ENCODE measurements around the gene HIP1.
A peak's percentile ranks its signal among the peaks of the same experiment; 100 is the strongest.
"Not testable (repeated sequence)": the region's sequence is repeated elsewhere in the genome, so short reads cannot be mapped to it uniquely, and the experiment has no call there.

Gene HIP1

DNA sequence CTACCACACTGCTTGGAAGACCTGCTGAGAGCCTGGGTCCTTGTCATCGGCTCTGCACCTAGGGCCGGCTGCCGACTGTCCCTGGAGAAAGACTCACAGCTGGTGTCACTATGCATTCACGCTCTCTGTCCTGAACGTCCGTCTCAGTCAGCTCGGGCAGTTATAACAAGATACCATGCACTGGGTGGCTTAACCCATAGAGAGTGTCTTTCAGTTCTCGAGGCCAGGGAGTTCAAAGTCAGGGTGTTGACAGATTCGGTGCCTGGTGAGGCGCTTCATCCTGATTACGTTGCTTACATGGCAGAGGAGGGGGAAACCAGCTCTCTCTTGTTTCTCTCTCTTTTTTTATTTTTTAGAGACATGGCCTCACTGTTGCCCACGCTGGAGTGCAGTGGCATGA, 155.5 kb downstream of the HIP1 start:
- DNase-seq (ENCODE audit: low spot score) (no peak), FAIRE-seq (no peak)

DNA sequence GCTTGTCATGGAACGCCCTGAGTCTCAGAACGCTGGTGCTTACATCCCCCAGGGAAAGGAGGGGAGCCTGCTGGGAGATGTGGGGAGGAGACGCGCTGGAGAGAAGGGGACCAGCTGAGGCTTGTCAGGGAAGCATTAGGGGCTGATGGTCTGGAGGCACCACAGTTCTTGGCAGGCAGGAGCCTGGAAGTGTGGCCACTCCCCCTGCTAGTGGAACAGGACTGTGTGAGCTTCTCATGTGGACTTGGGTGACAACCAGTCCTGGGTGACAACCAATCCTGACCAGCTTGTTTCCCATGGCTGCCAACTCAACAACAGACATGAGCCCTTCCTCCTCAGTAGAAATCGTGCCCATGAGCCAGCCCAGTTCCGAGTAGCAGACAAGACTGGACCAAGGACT, 158.8 kb downstream of the HIP1 start:
- DNase-seq (ENCODE audit: low spot score), result no peak
- FAIRE-seq, result no peak

DNA sequence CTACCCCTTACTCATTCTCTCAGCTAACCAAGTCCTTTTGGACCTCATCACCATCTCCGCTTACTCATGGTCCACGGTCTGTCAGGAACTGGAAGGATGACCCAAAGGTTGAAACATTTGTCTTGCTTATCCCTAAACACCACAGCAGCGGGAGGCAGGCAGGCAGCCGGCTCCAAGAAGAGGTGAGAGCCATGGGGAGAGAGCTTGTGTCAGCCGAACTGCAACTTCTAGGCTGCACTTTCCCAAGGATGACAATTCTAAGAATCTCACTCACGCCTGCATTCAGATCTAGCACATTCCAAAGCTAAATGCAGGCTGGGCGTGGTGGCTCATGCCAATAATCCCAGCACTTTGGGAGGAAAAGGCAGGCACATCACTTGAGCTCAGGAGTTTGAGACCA, 160.7 kb downstream of the HIP1 start:
- DNase-seq (ENCODE audit: low spot score) (no peak), FAIRE-seq (no peak)

DNA sequence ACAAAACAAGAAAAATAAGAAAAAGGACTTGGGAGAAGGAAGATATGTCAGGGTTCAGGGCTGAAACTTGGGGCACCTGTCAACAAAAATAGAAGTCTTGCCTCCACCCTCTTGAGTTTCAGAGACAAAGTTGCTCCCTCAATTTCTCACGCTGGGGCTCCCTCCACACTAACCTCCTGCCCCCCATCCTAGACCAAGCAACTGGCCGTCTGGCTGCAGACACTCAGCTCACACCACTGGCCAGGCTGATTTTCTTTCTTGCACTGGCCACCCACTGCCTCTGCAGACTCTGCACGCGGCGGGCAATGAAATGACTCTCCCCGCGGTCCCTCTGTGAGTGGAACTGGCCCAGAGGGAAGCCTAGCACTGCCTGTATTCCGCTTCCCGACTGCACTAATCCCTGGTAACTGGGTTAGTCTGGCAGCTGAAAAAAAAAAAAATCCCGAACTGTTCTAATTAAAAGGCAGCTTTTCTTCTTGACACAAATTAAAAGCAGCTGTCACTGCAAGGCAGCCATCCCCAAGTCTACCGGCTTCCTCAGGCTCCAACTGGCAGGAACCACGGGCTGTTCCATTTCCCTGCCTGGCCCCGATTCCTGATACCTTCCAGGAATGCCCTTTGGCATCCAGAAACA, 163.1 kb downstream of the HIP1 start:
- FAIRE-seq, result no peak

DNA sequence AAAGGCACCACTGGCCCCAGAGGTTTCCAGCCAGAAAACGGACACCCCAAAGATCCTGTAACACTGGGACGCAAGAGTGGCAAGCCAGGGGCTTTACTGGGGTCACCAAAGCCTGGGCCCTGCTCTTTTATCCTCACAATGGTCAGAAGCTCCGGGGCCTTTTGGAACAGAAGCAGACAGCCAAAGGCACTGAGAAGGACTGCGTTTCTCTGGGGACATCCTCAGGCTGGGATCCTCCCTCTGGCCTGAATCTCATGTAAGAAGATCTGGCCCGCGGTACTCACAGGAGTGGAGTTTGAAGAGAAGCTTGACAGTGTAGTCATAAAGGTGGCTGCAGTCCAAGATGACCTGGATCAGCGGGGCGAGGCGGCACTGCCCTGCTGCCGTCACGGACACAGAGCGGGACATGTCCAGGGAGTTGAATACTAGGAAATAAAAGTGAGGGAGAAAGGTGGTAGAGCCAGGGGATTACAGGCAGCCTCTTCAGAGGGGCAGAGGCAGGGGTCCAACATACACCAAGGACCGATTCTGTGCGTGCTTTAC, 165.2 kb downstream of the HIP1 start:
- FAIRE-seq (no peak), DNase-seq (ENCODE audit: low spot score) (no peak)

More for the DNA sequence above, 163.1 kb downstream of the HIP1 start:
- DNase-seq (ENCODE audit: low spot score), result no peak

DNA sequence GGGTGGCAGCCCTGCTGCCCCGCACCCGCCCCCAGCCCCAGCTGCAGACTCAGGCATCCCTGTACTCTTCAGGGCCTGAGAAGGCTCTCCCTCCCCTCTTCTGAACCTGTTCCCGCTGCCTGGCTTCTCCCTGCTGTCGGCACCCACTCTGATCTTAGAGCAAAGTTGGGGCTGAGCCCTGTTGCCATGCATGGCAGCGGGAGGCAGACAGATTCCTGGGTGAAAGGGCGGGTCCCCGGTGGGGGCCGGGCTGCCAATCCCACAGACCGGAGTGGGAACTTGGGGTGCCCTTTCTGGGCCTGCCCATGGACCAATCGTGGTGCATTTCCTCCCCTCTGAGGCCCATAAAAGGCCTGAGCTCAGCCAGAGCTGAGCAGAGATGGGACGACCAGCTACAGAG, 165.9 kb downstream of the HIP1 start:
- DNase-seq (ENCODE audit: low spot score) (no peak), FAIRE-seq (no peak)

DNA sequence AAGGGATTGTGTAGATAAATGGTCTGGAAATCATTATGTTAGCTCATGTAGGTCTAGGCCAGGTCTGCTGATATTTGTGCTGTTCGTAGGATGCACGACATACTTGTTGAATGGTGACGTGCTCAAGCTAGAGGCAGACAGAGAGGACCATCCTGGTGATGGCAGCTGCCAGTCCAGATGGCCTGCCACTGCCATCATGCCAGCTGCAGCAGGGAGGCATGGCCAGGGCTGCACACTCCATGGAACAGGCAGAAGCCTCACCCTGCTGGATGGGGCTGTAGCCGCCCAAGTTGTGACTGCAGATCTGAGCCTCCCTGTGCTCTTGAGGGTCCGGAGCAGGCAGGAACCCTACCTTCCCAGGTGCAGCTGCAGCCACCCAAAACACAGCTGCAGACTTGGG, 166.3 kb downstream of the HIP1 start:
- FAIRE-seq (no peak), DNase-seq (ENCODE audit: low spot score) (no peak)

DNA sequence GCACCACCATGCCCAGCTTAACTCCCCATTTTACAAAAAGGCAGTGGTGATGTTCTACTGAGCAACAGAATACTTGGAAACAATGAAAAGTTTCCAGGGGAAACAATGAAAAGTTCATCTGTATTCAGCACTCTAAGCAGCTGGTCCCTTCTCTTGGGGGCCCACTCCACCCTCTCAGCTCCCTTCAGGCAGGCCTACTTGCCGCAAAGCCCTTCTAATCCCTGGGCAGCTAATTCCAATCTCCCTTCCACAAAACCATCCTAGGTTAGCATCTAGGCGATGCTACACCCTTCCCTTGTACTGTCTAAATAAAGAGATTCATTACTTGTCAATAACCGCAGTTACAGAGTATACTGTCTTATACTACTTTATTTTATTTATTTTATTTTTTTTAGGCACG, 167.5 kb downstream of the HIP1 start:
- FAIRE-seq (no peak), DNase-seq (ENCODE audit: low spot score) (no peak)

DNA sequence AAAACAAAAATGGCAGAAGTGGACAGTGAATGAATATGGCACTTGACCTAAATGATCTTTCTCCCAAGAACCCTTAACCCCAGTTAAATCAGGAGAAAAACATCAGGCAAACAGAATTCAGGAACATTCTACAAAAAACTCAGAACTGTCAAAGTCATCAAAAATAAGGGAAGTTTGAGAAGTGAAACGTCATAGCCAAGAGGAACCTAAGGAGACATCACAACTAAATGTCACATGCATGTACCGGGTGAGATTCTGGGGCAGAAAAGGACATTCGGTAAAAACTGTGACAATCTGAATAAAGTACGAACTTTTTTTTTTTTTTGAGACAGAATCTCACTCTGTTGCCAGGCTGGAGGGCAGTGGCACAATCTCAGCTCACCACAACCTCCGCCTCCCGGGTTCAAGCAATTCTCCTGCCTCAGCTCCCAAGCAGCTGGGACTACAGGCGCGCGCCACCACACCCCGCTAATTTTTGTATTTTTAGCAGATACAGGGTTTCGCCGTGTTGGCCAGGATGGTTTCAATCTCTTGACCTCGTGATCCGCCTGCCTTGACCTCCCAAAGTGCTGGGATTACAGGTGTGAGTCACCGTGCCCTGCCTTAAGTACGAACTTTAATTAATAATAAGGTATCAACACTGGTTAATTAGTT, 169.0 kb downstream of the HIP1 start:
- FAIRE-seq; DNase-seq (ENCODE audit: low spot score): not testable (repeated sequence)

DNA sequence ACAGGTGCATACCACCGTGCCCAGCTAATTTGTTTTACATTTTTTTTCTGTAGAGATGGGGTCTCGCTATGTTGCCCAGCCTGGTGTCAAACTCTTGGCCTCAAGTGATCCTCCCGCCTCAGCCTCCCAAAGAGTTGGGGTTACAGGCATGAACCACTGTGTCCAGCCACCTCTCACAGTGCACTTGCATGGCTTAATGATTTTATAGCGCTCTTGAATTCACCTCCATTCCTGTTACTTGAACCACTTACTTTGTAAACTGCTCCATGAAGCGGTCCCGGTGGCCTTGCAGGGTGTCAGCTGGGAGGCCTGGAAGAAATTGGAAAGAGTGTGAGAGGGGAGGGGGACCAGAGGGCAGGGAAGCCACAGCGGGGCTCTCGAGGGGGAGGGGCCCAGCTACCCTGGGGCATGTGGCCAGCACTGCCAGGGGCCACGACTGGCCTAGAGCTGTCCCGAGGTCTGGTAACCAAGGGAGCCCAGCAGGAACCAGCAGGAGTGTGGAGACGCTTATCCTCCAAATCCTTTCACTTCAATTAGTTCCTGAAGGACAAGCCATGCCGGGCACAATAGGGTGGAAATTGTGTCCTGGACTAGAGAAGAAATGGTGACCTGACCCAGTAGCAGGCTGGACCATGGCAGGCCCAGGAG, 170.7 kb downstream of the HIP1 start:
- DNase-seq (ENCODE audit: low spot score) (no peak), FAIRE-seq (no peak)

DNA sequence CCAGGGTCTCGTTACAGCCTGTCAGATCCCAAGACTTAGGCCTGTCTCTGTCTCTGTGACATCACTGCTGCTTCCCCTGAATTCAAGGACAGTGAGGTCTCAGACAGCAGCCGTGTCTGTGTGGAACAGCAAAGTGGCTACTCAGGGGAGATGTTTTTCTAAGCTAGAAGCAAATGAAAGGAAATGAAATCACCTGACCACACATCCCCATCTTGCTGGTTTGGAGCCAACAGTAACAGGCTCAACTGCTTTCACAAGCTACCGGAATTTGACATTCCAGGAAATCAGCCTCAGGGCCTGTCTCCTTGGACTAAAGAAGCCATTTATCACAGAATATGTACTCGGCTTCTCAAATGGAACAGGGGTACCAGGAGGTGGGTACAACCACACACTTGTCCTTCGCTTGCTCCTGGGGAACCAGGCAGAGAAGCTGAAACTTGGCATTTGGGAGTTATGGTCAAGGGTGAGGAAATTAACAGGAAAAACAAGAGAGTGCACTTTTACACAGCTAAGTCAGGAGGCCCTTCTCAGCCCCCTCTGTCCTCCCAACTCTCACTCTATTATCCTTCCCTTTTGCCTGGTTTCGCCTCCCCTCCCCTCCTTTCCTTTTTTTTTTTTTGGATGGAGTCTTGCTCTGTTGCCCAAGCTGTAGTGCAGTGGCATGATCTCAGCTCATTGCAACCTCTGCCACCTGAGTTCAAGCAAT, 173.5 kb downstream of the HIP1 start:
- DNase-seq (ENCODE audit: low spot score) (peak; percentile 37), FAIRE-seq (no peak)

DNA sequence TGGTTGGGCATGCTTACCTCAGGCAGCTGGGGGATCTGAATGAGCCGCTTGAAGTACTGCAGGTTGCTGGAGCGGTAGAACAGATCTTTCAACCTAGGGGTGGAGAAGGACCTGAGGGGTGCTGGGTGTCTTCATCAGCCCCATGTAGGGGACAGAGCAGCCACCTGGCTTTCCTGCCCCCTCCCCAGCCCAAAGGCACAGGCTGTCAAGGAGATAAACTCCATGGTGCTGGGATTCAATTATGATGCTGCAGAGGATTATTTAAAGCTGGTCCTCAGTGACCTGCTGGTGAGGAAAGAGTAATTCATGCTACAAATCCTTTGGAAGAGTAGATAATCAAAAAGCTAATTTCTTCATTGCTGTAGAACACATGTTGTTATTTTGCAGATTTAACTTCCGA, 175.6 kb downstream of the HIP1 start:
- FAIRE-seq (no peak), DNase-seq (ENCODE audit: low spot score) (no peak)

DNA sequence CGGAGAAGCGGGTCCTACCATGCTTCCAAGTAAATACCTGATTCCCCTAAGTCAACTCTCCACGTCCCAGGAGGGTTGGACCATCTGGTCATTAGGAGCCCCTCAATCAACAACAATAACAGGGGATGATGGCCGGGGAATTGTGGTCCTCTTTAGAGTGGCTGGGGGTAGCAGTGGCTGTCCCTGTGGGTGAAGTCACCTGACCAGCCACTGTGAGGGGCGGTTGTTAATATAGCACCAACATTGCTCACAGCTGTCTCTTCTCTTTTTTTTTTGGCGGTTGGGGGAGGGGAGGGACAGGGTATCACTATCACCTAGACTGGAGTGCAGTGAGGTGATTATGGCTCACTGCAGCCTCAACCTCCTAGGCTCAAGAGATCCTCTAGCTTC, 178.8 kb downstream of the HIP1 start:
- FAIRE-seq, result no peak
- no peak for DNase-seq (ENCODE audit: low spot score)

DNA sequence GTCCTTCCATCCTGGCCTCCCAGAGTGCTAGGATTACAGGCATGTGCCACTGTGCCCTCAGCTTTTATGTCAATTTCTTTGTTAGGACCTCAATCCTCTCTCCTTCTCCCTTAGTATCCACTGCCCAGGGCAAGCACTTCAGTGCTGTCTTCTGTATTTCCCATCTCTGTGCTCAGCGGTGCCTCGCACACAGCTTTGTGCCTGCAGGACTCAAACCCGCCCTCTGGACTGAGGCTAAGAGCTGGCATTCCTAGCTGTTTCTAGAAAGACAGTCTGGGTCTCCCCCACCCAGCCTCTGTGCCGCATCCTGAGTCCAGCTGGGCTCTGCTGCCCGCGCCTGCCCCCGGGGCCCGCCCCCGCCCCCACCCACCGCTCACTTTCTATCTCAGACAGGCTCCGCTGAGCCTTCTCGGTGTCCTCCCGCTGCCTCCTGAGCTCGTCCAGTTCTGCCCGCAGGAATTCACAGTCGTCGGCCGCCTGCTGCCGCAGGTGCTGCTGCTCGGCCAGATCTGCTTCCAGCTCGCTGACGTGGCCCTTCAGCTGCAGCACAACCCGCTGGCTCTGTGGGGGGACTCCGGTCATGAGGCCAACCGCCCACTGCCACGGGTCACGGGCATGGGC, 179.3 kb downstream of the HIP1 start:
- FAIRE-seq, result no peak
- no peak for DNase-seq (ENCODE audit: low spot score)

DNA sequence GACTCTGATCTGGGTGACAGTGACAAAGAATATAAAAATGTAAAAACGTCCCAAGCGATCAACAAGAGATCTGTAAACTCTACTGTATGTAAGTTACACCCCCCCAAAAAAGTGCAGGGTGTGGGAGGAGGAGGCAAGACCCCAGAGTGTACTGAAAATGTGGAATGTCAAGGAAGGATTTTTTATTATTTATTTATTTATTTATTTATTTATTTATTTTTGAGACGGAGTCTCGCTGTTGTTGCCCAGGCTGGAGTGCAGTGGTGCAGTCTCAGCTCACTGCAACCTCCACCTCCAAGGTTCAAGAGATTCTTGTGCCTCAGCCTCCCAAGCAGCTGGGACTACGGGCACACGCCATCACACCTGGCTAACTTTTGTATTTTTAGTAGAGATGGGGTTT, 181.9 kb downstream of the HIP1 start:
- FAIRE-seq, result not testable (repeated sequence)

DNA sequence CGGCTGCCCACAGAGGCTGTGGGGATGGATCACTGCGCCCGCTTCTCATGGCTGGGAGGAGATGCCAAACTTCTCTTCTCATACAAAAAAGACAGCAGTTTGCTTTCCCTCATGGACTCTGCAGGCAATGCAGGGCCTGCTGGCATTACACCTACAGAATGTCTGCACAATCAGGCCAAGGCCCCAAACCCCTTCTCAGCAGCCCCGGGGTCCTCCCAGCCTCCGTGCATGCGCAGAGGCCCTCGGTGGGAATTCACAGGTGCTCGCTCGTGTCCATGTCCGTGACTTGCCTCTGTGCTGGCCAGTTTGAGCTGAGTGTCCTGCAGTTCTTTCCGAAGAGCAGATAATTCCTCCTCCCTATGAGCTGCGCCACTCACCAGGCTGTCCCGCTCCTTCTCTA, 183.0 kb downstream of the HIP1 start:
- no peak for FAIRE-seq
- no peak for DNase-seq (ENCODE audit: low spot score)

More for the DNA sequence above, 181.9 kb downstream of the HIP1 start:
- DNase-seq (ENCODE audit: low spot score), result not testable (repeated sequence)

DNA sequence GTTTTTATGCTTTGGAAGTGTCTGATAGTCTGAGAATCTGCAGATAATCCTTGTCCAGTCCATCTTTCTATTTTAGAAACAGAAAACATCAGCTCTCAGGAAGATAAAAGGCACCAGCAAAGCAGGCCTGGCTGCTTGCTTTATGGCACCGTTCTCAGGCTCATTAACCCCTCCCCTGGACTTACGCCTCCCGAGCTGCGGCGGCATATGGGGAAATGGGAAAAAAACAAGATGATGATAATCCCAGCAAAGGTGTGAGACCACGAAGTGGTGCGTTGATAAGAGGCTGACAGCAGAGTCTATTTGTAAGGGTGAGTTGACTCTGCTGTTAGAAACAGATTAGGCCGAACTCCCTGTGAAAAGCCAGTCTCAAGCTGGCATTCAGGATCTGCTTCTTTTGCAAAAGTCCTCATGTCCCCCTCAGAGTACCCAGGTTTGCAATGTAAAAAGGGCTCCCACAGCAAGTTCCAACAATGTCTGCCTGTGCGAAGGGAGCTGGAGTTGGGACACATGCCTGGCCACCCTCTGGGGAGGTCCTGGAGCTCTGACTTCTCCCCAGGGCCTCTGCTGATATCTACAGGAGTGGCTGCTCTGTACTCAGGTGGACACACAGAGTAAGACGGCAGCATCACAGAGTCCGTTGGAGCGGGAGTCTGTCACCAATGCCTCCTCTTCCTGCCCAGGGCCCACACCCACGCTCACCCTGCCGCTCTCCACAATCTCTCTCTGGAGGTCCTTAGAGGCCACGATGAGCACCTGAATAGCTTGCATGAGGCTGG, 192.3 kb downstream of the HIP1 start:
- DNase-seq (ENCODE audit: low spot score), result no peak
- no peak for FAIRE-seq

DNA sequence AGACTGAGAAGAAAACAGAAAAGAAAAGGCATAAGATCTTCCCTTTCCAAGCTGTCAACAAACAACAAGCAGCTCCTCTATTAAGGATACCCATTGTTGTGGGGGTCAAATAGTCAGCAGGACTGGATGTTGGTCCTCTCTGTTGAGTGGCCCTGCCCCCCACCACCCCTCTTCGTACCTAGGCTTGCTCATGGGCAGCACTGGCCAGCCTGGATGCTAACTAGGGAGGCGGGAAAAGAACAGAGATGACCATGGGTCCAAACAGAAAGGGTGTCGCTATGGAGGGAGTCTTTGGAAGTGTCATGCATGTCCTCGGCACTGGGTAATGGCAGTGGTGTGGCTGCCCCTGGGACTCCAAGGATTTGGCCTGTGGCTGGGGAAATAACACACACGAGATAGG, 201.0 kb downstream of the HIP1 start:
- FAIRE-seq (no peak), DNase-seq (ENCODE audit: low spot score) (no peak)

DNA sequence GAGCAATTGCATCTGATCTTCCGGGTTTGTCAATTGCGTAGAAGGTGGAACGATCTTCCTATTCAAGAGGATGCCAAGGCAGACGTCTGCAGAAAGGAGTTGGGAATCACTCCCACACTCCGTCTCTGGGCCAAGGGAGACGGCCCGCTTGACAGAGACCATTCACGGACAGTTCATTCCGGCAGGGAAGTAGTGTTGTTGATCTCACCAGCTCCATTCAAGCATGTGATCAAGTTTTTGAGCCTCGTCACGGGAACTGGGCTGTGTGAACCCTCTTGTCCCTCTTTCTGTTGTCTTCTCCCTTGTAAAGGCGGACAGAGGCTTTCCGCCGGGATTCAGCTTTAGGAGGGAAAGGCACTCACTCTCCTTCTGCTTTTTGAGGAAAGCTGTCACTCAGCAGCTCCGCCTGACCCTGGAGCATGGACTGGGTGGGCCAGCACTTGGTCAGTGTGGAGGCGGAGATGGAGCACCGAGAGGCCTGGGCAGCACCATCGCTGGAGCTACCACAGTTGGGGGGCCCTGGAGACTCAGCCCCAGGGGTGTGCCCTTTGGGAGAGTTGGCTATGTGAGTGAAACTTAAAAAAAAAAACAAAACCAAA, 201.7 kb downstream of the HIP1 start:
- no peak for FAIRE-seq

DNA sequence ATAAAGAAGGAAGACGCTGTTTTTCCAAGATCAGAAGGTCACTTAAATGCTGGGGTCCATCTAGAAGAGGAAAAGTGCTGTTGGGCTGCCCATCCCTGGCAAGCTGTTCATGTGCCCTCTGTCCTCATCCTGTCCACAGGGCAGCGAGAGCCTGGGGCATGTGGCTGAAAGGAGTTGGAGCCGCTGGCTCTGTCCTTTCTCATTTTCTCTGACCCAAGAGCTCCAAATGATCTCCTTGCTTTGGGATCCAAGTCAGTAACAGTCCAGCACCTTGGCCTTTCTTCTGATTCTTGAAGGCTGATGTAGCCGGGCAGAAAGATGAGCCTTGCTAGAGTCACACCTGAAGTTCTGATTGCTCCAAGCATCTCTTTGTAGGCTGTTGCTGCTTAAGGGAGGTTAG, 202.2 kb downstream of the HIP1 start:
- no peak for FAIRE-seq
- no peak for DNase-seq (ENCODE audit: low spot score)

More for the DNA sequence above, 201.7 kb downstream of the HIP1 start:
- no peak for DNase-seq (ENCODE audit: low spot score)

Data from urothelium cell line (cell line).